ENCODE measurements around the gene GRID1.
"Not testable (repeated sequence)": the region's sequence is repeated elsewhere in the genome, so short reads cannot be mapped to it uniquely, and the experiment has no call there.

Gene GRID1

DNA sequence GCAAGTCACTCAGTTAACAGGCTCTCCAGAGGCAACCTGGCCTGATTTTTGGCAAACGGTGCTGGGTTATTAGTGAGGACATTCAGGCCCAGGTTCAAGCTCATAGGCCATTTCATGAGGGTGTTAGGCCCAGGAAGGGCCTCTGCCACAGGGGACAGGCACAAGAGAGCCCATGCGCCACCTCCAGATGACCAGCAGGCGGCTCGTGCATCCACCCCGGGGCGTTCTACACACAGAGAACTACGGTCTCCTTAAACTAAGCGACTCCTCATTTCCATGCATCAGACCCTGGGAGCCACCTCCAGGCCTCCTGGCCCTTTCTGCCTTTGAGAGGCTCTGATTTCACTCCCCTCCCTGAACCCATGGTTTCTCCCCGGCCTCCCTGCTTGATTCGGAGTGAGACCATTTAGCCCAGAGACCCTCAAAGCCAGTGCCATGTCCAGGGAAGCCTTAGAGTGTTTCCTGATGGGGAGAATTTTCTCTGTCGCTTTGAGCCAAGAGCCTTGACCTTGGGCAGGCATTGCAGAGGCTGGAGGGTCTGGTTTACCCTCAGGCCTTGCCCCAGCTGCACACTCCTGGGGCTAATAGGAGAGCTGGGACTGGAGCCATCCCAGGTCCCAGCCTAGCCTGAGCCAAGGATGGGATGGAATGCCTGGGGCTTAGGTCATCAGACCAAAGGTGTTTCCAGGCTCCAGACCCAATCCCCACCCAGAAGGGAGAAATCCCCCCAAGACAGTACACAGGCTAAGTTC lies 188.0 kb downstream of the GRID1 start:
- peak; percentile 46 for DNase-seq

DNA sequence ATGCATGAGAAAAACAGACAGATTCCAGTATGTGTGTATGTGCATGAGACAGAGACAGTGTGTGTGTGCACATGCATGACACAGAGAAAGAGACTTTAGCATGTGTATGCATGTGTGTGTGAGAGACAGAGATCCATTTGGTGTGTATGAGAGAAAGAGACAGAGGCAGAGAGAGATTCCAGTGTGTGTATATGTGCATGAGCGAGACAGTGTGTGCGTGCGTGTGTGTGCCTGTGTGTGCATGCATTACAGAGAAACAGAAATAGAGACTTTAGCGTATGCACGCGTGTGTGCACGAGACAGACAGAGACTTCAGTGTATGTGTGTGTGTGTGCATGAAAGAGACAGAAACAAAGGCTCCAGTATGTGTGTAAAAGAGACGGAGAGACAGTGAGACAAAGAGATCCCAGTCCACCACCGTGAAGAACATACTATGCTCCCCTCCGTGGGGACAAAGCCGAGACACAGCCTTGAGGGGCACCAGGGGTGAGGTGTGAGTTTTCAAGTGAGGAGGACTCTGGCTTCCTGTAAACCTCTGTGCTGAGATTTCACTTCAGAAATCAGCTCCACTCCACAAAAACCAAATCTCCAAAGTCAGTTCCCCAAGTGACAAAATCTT lies 188.9 kb downstream of the GRID1 start:
- no peak for DNase-seq

DNA sequence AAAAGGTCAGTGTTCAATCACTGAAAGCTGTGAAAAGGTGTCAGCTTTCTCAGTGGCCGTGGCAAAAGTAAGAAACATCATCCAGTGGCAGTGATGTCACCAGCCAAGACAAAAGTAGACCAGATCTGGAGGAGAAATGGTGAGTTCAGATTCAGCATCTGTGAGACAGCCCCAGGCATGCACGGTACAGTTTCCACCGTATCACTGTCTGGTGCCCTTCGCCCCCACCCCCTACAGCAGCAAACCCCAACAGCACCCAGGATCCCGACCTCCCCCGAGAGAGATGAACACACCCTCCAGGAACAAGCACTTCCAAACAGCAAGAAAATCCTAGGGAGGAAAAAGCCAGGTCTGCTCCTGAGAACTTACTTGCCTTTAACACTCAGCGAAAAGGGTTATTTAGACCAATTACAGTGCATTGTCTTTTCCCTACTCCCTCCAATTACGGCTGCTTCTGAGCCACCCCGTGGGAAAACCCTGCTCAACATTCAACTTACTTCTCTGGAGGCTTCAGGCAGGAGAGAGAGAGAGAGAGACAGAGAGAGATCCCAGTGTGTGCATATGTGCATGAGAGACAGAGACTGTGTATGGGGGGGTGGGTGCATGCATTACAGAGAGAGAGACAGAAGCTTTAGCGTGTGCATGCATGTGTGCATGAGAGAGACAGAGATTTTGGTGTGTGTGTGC lies 189.6 kb downstream of the GRID1 start:
- no peak for DNase-seq

DNA sequence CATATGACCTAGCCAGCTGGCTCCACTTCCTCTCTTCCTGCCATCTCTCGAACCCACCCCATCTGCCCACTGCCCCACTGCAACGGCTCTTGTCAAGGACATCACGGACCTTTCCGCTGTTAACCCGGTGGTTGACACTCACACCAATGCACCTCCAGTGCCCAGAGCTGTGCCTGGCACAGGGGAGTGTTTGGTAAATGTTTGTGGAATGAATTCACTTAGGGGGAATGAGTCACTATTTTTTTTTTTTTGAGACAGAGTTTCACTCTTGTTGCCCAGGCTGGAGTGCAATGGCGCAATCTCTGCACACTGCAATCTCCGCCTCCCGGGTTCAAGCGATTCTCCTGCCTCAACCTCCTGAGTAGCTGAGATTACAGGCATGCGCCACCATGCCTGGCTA lies 191.1 kb downstream of the GRID1 start:
- DNase-seq, result not testable (repeated sequence)

DNA sequence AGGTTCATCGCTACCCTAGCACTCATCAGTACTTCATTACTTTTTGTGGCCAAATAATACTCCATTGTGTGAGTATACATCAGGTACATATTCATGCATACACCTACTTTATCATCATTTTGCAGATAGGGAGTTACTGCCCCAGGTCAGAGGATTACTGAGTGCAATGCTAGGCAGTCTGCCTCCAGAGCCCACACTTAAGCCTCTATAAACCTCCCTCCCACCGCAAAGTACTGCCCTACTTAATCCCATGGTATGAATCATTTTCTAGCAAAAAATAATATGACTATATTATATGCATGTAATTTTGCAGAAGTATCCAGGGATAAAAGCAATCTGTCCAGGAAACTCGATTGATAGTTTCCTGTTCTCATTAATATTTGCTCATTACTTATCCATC lies 194.3 kb downstream of the GRID1 start:
- DNase-seq, result no peak

DNA sequence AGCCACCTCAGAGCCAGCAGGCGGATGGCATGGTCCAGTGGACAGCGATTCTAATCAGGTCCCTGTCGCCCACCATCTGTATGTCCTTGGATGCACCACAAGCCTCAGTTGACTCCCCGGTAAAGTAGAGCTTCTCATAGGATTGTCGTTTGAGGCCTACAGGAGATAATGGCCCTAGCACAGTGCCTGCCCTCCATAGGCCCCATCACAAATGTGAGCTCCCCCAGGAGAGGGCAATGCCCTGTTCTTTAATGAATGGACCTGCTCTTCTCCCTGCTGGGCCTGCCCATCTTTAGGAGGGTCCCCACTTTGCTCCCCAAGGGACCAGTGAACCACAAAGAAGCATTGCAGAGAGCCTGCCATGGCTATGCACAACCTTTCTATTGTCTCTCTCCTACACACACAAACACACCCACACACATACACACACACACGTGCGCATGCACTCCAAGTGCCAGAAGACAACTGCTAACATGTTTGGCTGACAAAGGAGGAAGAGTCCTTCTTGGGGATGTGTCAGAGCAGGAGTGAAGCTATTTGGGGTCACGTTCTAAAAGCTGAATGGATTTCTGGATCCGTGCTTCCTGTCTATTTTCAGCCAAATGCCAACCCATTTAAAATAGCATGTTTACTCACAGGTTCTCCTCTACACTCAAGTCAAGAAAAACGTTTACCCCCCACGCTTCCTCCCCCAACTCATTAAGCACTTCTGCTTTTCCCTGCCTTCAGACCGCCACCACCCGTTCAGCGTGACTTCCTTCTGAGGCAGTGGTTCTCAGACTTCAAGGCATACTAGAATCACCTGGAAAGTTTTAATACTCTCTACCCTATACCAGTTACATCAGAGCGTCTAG lies 196.1 kb downstream of the GRID1 start:
- no peak for DNase-seq

DNA sequence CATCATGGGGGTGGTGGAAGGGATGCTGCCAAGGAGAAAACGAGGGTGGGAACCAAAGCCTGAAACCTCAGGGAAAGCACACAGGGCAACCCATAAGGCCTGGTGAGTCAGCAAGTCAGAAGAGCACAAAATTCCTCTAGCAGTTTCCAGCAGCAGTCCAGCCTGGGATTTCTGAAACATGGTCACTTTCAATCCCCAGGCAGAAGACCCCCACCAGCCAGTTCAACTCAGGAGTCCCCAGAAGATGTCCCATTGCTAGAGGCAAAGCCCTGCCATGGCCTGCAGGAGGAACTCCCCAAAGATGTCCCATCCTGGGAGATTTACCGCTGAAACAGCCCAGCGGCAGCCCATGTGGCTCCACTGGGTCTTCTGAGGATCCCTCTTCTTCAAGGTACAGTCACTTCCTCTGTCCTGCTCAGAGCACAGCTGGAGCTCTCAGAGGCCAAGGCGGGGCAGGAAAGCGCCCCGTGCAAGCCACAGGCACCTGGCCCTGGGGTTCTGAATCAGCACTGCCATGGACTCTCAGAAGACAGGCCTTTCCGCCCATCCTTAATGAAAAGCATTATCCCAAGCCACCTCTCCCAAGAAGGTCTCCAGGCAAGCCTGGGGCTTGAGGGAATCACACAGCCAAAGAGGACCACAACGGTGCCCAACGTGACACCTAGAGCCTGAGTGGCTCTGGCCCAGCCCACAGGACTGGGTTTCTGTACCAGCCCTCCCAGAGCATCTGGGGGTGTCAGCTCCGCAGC lies 196.9 kb downstream of the GRID1 start:
- DNase-seq, result no peak

DNA sequence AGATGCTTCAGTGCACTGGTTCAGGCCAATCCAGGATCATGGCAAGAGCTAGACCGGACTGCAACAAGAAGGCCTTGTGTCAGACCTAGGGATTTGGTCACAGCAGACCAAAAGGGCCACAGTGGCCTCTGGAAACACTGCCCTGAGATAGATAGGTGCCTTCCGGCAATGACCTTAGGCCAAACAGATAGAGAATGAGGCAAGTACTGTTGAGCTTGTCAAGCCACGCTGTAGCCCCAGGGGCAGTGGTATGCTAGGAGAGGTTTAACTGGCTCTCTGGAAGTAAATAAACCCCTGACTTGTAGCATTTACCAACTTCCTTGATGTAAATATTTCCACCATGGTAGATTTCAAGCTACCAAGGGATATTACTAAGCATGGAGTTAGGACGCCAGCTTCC lies 197.5 kb downstream of the GRID1 start:
- DNase-seq, result no peak

DNA sequence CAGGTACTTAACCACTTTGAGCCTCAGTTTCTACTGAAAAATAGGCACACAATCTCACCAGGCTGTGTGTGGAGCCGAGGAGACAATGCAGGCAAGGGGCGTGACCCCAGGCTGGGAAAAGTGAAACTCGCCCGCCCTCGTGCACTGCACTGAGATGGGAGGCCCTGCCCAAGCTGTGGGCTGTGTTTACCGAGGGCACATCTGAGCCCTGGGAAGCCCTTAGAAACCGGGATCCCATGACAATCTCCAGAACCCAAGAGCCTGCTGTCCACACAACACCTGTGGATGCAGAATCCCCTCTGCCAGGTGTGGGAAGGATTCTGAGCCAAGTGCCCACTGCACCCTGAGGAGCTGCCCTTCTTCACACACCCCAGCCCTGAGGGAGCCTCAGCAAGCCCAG lies 198.3 kb downstream of the GRID1 start:
- no peak for DNase-seq

DNA sequence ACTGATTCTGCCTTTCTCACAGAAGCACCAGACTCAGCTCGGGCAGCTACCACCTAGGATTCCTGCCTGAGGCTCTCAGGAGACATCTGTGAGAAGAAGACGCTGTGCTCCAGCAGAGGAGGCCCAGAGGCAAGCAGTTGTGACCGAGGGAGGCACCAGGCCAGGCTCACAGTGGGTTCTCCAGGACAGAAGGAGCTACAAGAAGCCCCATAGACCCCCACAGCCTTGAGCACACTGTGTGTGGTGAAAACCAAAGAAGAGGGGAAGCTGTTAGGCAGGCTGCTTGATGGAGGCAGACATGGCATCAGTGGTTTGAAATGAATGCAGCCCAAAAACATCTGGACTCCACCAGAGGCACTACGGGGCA lies 198.8 kb downstream of the GRID1 start:
- no peak for DNase-seq

DNA sequence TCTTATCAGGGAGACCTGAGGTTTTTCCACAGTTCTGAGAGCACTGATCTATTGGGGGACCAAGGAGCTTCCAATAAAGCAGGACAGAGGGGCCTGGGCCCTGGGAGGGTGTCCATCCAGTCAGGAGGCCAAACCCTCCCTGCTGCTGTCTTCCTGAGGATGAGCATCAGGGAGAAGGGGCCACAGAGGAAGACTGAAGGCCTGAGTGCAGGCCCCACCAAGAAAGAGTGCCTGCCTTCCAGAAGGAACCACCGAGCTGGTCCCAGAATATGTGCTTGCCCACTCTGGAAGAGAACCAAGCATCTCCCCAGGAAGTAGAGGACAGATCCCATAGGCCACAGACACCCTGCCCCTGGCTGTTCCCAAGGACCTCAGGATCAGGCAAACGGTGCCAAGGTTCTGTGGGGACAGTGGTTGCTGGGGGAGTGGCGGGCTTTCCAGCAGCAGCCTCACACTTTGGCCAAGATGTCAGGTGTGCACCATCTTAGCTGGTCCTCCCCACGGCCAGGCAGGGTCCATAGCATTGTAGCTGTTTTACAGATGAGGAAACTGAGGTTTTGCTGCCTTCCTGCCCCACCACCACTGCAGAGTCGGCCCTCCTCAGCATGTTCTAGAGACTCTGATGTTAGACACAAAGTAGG lies 199.4 kb downstream of the GRID1 start:
- DNase-seq, result no peak

DNA sequence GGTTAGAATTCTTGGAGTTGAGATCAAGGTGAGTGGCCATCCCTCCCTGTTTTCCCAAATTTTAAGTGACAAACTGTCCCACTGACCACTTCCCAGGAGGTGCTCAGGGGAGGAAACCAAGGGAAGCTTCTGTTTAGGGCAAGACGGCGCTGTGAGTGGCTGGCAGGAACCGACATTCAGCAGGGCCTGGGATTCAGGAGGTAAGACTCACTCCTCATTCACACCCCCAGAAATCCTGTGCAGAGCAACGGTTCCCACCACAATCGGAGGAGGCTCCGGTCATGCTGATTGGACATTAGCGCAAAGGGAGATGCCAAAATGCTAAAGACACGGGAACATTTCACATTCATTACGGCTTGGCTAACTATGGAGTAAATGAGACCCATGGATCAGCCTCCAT lies 200.9 kb downstream of the GRID1 start:
- DNase-seq, result no peak

DNA sequence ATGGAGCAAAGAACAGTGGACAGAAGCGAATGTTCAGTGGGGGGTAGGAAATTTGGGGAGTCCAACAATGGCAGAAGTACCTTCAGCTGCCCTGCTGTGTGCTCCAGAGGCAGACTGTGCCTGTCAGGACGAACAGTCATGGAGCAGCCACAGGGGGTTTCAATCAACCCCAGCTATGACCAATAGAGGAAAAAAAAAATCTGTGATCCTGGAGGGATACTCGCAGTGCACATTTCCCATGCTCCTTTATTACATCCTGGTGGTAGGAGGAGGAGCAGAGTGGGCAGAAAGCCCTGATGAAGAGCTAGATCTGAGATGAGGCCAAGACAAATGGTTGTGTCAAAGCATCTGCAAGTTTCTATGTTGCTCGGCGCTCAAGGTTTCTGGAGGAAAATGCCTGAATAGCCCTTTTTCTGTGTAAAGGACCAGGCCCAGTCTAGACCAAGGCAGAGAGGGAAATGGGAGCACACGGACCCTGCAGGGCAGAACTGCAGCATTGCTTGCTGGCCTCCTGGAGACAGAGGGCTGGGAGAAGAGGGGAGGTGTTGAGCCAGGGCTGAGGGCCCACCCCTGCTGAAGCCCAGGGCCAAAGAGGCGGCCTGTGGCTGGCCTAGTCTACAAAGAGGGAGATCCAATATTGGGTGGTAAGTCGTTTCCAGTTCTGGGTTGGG lies 201.5 kb downstream of the GRID1 start:
- DNase-seq, result no peak

DNA sequence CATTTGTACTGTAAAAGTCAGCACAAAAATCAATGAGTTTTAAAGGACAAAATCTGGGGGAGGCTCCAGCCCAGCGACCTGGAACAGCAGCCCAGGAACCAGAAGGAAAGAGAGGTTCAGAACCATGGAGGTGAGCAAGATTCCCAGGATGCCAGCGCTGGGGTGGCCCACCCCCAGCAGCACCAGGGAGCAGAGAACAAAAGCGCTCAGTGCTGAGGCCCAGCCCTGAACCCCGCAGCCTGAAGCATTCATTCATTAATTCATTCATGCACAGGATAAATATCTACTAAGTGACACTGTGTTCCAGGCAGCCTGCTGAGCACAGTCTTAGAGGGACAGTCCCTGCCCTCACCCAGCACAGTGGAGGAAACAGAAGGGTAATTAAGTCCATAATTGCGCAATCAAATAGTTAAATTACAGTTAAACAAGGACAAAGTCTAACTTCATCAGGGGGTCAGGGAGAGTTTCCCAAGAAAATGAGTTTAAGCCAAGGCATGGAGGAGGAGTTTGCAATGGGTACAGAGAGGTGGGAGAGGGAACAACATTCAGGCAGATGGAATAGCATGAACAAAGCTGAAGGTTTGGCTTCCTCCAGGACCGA lies 202.3 kb downstream of the GRID1 start:
- no peak for DNase-seq

DNA sequence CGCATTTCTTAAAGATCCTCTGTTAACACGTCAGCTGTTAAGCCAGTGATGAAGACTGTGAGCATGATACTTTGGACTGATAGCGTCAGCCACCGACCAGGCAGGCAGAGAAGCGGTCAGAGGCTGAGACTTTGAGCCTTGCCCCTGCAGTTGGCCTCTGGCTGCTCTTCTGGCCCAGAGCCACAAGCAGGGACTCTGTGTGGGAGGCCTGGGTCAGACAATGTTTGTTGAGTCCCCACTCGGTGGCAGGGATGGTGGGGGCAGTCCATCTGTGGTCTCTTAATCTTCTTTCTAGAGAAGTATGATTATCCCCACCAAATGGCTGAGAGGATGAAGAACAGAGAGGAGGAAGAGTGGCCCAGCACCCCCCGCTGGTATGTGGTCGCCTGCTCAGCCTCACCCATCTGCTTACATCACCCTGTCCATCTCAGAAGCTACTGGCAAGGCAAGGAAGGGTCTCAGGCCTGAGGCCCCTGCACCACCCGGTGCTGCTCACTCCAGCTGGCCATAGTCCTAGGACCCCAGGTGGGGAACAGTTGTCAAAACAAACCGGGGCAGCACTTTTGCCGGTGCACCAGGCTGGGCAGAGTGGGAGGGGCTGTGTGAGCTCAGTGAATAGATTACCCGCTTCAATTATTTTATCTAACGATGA lies 202.9 kb downstream of the GRID1 start:
- DNase-seq, result no peak

DNA sequence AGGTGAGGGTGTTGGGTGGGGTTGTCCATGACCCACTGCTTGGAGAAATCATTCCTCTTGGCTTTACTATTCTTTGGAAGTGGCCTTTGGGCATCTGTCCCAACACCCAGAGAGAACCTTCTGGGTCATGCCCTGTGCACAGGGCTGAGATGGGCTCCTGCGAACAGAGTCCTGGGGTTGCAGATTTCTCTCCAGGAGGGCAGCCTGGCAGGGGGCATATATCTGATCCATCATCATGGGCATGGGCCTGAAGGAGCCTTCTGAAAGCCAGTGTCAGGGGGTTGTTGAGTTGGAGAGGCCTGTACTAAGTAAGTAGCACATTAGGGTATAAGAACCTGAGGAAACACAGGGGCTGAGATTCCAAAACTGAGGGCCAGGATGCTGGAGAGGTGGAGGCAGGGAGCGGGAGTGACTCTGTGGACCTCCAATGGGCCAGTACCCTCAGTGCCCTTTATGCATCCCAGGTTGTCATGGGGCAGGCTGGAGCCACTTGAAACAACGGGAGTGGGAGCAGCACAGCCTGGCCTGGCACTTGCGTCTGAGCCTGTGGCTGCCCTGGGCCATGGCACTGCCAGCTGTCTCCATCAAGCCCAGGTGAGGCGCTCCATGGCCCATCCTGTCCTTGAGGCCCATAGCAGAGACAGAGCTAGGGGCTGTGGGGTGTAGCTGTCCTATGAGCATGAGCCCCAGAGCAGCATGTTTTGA lies 203.7 kb downstream of the GRID1 start:
- no peak for DNase-seq

DNA sequence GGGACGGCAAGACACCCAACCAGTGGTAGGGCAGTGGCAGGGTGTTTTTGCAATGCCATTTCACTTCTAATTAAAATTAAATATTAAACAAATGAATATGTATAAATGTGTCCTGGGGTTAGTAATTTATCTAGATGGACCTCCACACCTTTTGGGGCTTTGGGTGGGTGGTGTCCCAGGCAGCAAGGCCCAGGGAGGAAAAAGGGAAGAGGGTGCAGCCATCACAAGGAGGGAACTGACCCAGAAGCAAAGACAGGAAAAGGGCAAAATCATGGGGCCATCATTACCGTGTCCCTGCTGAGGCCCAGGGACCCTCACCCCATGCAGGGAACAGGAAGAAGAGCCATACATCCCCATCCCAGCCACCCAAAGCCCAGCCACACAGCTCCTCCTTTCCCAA lies 204.6 kb downstream of the GRID1 start:
- no peak for DNase-seq

DNA sequence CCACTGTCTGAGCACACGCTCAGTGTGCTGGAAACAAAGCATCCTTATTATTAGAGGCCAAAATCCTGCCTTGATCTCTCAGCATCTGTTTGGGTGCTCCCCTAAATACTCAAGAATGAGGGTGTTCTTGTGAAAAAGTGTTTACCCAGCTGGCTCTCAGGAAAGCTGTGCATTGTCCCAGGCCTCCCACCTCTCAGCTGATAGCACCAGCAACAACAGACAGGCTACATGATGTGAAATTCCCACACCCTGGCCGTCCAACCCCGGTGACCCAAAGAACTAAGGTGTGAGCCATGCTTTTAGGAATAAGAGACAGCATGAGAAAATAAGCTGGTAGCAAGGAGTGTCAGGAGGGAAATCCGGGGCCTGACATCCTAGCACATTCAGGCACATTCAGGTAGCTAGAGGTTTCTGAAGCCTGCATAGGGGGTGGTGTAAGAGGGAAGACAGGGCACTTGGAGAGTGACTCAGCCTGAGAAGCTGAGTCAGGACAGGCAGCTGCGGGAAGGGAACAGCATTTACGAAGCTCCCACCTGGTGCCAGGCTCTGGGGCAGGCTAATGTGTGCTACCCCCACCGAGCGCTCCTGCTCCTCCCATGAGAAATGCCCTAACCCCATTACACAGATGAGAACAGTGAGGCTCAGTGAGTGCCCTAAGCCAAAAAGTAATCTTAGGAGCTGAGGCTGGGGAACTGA lies 205.6 kb downstream of the GRID1 start:
- no peak for DNase-seq

DNA sequence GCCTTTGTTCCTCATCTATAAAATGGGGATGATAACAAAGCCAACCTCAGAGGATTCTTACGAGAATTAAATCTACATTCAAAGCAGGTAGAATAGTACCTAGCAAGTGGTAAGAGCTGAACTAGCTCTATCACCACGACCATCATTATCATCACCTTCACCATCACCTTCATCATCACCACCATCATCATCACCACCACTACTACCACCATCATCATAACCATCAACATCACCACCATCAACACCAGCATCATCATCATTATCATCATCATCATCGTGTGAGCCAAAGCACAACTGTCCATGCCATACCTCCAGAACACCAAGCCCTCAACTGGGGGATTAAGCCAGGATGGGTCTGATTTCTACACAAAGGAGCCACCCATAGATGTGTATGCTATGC lies 206.8 kb downstream of the GRID1 start:
- no peak for DNase-seq

Measured in DMS53 (cell line).